Measurements from ENCODE around the gene ATRIP. TPM values are rescaled to one million over a fixed set of nuclear protein-coding genes. Genes with fewer than 3 reads are reported as not detected.

Gene ATRIP
- total RNA-seq, 2 donors from 2014 or later, result 7.6 to 9.3 TPM

DNA sequence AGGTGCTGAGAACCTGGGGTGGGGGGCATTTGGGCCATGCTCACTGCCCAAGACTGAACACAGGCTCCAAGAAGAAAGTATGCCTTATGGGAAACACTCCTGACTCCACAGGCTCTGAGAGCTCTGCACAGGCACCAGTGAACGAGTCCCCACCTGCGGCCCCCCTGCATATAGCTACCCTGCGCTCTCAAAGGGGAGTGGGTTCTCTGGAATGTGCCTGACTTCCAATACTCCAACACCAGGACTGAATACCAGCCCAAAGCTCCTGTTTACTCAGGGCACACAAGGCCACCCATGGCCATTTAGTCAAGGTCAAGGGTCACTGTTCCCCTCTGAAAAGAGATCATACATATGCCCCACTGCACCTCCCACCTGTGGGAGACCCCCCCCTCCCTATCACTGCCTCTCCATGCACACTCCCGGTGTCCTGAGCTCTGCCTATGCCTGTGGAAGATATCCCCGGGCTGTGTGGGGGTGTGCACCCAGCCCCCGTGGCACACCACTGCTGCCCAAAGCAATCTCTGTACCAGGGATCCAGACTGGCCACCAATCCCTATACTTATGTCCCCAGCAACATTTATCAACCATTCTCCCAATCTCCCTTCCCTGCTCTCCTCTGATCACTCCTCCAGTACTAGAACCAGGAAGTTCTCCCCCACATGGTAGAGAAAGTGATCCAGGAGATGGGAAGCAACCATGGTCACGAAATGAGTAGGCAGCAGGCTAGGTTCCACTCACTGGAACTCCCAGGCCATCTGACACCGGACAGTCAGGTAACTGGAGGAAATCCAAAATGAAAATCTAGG, 15.1 kb upstream of the ATRIP start:
- ATAC-seq, result no peak
- no peaks in the 10 kb centered on the region for H3K27me3 Mint-ChIP-seq
- no peaks in the 10 kb centered on the region for H3K36me3 Mint-ChIP-seq (ENCODE audit: low read depth)
- H3K9me3 ChIP-seq (ENCODE audit: control insufficient read depth, low read length, poor library complexity, severe bottlenecking), result no peaks in the 10 kb centered on the region
- H3K4me3 Mint-ChIP-seq, result peak overlapping the region; percentile 25
- H3K4me1 Mint-ChIP-seq, result peaks cover 14% of the 10 kb centered on the region
- peak overlapping the region; percentile 69 for H3K27ac Mint-ChIP-seq
- DNase-seq, result no peak

DNA sequence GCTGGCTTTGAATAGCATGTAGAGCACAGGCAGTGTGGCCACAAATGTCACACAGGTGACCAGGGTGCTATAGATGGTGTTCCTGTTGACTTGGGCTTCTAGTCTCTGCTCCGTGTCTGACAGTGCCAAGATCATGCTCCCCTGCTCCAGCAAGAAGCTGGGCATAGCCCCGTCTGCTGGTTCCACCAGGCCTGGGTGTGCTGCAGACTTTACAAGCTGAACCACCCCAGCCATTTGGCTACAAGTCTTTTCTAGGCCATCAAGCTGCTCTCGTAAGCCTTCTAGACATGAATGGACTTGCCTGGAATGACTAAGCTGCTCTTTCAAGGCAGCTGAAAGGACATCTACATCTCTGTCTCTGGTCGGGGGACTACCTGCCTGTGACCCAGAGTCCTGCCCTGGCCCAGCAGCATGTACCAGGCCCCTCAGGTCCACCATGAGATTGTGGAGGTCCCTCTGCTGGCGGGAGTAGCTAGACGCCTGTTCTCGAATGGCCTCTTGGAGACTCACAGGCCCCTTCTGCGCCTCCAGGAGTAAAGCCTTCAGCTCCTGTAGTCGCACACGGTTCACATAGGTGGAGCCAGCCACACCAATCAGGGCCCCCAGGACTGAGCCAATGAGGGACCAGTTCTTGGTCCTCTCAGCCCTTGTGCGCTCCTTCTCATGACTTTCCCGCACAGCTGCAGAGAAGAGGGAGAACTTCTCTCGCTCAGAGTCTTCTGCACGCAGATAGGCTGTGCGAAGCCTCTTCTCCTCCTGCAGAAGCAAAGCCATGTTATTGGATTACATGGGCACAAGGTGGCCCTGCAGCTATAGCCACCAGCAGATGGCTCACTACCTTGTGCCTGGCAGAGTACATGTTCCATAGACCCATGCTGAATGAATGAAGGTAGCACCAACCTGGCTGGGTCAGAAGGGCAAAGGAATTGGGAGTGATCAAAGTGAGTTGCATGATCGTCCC, 13.8 kb upstream of the ATRIP start:
- no peak overlapping the region for H3K27ac Mint-ChIP-seq
- no peak for ATAC-seq
- H3K4me3 Mint-ChIP-seq, result no peak overlapping the region
- no peaks in the 10 kb centered on the region for H3K9me3 ChIP-seq (ENCODE audit: control insufficient read depth, low read length, poor library complexity, severe bottlenecking)
- no peaks in the 10 kb centered on the region for H3K36me3 Mint-ChIP-seq (ENCODE audit: low read depth)
- H3K4me1 Mint-ChIP-seq, result peaks cover 15% of the 10 kb centered on the region
- no peaks in the 10 kb centered on the region for H3K27me3 Mint-ChIP-seq
- DNase-seq, result no peak

DNA sequence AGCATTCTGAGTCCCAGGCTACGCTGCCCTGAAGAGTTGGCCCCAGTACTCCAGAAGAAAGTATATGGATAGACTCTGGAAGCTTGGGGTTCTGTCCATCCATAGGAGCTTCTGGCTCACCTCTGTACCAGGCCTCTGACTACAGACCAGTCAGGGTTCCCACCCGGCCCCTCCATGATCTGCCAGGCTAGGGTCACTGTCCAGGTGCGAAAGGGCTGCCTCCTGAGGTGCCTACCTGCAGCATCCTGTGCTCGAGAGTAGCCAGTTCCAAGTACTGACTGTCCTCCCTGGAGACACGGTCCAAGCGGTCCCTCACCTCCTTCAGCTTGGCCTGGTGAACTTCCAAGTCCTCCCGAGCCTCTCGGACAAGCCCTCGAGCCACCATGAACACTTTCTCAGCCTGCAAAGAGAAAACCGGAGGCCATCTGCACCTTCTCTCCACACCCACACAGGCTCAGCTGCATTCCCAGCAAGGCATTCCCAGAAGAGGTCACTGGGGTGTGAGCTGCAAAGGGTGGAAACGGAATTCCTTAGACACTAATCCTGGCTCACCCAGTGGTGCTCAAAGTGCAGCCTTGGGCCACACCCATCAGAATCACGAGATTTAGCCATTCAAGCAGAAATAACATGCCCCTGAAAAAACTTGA, 12.9 kb upstream of the ATRIP start:
- no peaks in the 10 kb centered on the region for H3K9me3 ChIP-seq (ENCODE audit: control insufficient read depth, low read length, poor library complexity, severe bottlenecking)
- no peak overlapping the region for H3K27ac Mint-ChIP-seq
- DNase-seq (no peak), ATAC-seq (no peak)
- H3K27me3 Mint-ChIP-seq, result no peaks in the 10 kb centered on the region
- H3K4me3 Mint-ChIP-seq, result no peak overlapping the region
- peaks cover 22% of the 10 kb centered on the region for H3K4me1 Mint-ChIP-seq
- peaks cover 2% of the 10 kb centered on the region for H3K36me3 Mint-ChIP-seq (ENCODE audit: low read depth)

DNA sequence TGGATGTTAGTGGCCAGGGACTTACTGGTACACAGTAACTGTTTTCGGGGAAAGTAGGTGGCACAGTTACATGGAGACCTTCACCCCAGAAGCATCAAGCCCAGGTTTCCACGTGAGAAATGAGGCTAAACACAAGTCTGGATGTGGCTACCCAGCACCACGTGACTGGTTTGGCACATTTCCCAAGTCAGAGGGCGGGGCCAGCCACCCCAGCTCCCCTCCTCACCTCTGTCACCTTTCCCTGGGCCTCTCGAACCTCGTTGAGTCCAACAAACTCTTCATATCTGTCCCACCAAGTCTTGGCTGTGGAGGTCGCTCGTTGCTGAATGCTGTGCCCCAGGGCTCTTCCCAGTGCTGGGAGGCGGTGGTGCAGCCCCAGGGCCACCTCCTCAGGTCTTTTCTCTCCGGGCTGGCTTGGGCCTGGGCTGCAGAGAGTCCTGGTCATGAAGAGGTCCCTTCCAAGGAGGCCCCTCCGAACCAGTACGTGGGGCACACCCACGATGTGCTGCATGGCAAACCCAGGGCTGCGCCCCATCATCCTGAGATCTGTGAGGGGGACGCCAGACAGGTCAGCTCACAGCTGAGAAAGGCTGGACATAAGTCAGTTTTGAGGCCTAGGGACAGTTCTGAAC, 11.8 kb upstream of the ATRIP start:
- H3K4me1 Mint-ChIP-seq, result peaks cover 28% of the 10 kb centered on the region
- H3K36me3 Mint-ChIP-seq (ENCODE audit: low read depth), result peaks cover 2% of the 10 kb centered on the region
- no peak for ATAC-seq
- no peaks in the 10 kb centered on the region for H3K9me3 ChIP-seq (ENCODE audit: control insufficient read depth, low read length, poor library complexity, severe bottlenecking)
- DNase-seq, result no peak
- no peak overlapping the region for H3K4me3 Mint-ChIP-seq
- no peak overlapping the region for H3K27ac Mint-ChIP-seq
- no peaks in the 10 kb centered on the region for H3K27me3 Mint-ChIP-seq

DNA sequence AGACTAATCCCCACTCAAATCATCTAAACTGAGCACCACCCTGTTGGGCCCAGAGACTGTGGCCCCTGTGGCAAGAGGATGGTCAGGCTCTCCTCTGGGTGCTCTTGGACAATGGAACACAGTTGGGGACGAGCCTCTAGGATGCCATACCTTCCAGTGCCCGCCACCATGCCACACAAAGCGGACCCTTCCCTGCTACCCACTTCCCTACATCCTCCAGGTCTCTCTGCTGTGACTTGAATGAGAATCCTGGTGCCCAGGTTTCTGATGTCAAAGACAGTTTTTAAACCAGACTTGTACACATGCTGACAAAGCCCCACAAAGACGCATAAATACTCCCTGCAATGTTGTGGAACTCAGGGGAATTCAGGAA, 11.3 kb upstream of the ATRIP start:
- Mint-ChIP-seq H3K4me3 (no peak overlapping the region), H3K36me3 (ENCODE audit: low read depth) (peaks cover 4% of the 10 kb centered on the region), H3K27me3 (no peaks in the 10 kb centered on the region), H3K27ac (no peak overlapping the region), H3K4me1 (peaks cover 28% of the 10 kb centered on the region)
- no peaks in the 10 kb centered on the region for H3K9me3 ChIP-seq (ENCODE audit: control insufficient read depth, low read length, poor library complexity, severe bottlenecking)
- DNase-seq, result no peak
- no peak for ATAC-seq

- H3K27me3 Mint-ChIP-seq, result no peaks in the 10 kb centered on the region
- H3K27ac Mint-ChIP-seq, result no peak overlapping the region
- peaks cover 32% of the 10 kb centered on the region for H3K4me1 Mint-ChIP-seq
- no peak overlapping the region for H3K4me3 Mint-ChIP-seq
- peak; percentile 70 to 78 (median 76) for DNase-seq
- ATAC-seq, result peak; percentile 32
- peaks cover 4% of the 10 kb centered on the region for H3K36me3 Mint-ChIP-seq (ENCODE audit: low read depth)
- H3K9me3 ChIP-seq (ENCODE audit: control insufficient read depth, low read length, poor library complexity, severe bottlenecking), result no peaks in the 10 kb centered on the region
Observed at GRCh38 chr3:48435774-48436476, 10.6 kb upstream of the ATRIP start.

- Mint-ChIP-seq H3K4me1 (peaks cover 34% of the 10 kb centered on the region), H3K27me3 (no peaks in the 10 kb centered on the region), H3K36me3 (ENCODE audit: low read depth) (peaks cover 4% of the 10 kb centered on the region), H3K27ac (no peak overlapping the region), H3K4me3 (no peak overlapping the region)
- no peak for DNase-seq
- no peaks in the 10 kb centered on the region for H3K9me3 ChIP-seq (ENCODE audit: control insufficient read depth, low read length, poor library complexity, severe bottlenecking)
- ATAC-seq, result no peak
Observed at GRCh38 chr3:48436477-48436787, 10.1 kb upstream of the ATRIP start.

DNA sequence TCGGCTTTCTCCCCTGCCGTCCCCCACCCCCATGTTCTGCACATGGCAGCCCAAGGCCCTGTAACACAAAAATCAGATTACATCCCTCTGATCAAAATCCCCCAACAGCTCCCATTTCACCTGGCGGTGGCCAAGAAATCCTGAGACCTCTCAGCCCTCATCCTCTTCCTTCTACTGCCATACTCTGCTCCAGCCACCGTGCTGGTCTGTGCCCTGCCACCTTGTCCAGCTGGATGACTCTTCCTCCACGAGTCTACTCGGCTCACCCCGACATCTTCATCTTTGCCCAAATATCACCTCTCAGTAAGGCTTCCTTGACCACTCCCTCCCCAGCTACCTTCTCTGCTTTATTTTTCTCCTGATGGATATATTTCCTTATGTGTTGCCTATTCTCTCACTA, 9.7 kb upstream of the ATRIP start:
- no peak overlapping the region for H3K4me3 Mint-ChIP-seq
- H3K9me3 ChIP-seq (ENCODE audit: control insufficient read depth, low read length, poor library complexity, severe bottlenecking), result no peaks in the 10 kb centered on the region
- ATAC-seq (no peak), DNase-seq (no peak)
- H3K4me1 Mint-ChIP-seq, result peaks cover 32% of the 10 kb centered on the region
- H3K36me3 Mint-ChIP-seq (ENCODE audit: low read depth), result peaks cover 4% of the 10 kb centered on the region
- no peaks in the 10 kb centered on the region for H3K27me3 Mint-ChIP-seq
- H3K27ac Mint-ChIP-seq, result no peak overlapping the region

DNA sequence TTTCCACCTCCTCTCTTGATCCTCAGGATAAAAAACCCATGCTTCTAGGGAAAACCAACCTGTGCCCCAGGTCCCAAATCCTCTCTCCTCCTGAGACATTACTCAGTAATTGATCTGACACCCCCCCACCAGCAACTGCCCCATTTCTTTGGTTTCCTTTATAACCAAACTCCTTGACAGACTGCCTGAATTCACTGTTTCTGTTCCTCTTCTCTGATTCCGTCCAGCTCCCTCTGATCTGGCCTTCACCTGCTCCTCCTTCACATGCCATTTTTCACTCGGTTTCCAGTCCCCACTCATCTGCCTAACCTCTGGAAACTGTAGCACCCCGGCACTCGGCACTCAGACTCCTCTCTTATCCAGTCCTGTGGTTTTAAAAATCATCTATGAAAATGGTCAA, 8.7 kb upstream of the ATRIP start:
- Mint-ChIP-seq H3K4me1 (peaks cover 34% of the 10 kb centered on the region), H3K27me3 (no peaks in the 10 kb centered on the region), H3K36me3 (ENCODE audit: low read depth) (peaks cover 4% of the 10 kb centered on the region), H3K4me3 (no peak overlapping the region), H3K27ac (no peak overlapping the region)
- ATAC-seq, result no peak
- H3K9me3 ChIP-seq (ENCODE audit: control insufficient read depth, low read length, poor library complexity, severe bottlenecking), result no peaks in the 10 kb centered on the region
- no peak for DNase-seq

DNA sequence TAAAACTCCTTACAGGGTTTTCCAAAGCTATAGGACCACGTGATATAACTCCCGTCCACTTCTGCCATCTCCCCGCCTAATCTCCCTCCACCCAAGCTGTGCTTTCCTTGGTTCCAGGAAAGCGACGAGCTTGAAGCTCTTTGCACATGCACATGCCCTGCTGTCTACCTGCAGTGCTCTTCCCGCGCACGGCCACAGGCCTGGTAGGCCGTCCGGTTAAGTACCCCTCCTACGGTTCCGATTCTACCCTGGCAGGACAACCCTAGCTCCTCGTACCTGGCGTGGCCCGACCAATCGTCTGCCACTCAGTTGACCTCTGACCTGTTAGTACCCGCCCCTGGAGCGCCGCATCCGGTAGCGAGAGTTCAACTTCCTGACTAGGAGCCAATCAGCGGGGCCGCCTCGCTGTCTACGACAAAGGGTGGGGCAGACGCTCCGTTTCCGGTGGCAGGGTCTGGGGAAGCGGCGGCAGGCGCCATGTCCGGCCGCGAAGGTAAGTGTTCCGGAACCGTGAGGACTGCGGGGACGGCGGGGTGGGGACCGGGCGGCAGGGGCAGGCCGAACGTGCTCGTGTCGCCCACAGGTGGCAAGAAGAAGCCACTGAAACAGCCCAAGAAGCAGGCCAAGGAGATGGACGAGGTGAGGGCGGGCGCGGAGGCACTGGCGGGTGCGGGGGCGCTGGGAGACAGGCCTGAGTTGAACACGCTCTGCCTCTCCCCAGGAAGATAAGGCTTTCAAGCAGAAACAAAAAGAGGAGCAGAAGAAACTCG, 6.5 kb upstream of the ATRIP start, which contains the start of the genes CCDC51 and TMA7:
Gene CCDC51 (minus strand): TSS at position 300 of the 770 bp plus-strand sequence. CDS start 4,991 bp downstream, outside the sequence.
Gene TMA7 (plus strand): TSS at position 438 of the 770 bp plus-strand sequence. CDS start 40 bp downstream, at position 478.
- DNase-seq (peak; percentile 93 to 96 (median 94)), ATAC-seq (peak; percentile 96)
- H3K27me3 Mint-ChIP-seq, result no peaks in the 10 kb centered on the region
- peak within 1 kb of the TSS; percentile 100 for H3K4me3 Mint-ChIP-seq
- H3K36me3 Mint-ChIP-seq (ENCODE audit: low read depth), result peaks cover 4% of the 10 kb centered on the region
- peaks cover 30% of the 10 kb centered on the region for H3K4me1 Mint-ChIP-seq
- no peaks in the 10 kb centered on the region for H3K9me3 ChIP-seq (ENCODE audit: control insufficient read depth, low read length, poor library complexity, severe bottlenecking)
- no peak within 1 kb of the TSS for H3K27ac Mint-ChIP-seq

- DNase-seq (no peak), ATAC-seq (peak; percentile 3)
- H3K27ac Mint-ChIP-seq, result no peak overlapping the region
- H3K9me3 ChIP-seq (ENCODE audit: control insufficient read depth, low read length, poor library complexity, severe bottlenecking), result no peaks in the 10 kb centered on the region
- H3K36me3 Mint-ChIP-seq (ENCODE audit: low read depth), result peaks cover 4% of the 10 kb centered on the region
- peak overlapping the region; percentile 100 for H3K4me3 Mint-ChIP-seq
- H3K27me3 Mint-ChIP-seq, result no peaks in the 10 kb centered on the region
- H3K4me1 Mint-ChIP-seq, result peaks cover 30% of the 10 kb centered on the region
Observed at GRCh38 chr3:48440590-48440958, 6.0 kb upstream of the ATRIP start.

DNA sequence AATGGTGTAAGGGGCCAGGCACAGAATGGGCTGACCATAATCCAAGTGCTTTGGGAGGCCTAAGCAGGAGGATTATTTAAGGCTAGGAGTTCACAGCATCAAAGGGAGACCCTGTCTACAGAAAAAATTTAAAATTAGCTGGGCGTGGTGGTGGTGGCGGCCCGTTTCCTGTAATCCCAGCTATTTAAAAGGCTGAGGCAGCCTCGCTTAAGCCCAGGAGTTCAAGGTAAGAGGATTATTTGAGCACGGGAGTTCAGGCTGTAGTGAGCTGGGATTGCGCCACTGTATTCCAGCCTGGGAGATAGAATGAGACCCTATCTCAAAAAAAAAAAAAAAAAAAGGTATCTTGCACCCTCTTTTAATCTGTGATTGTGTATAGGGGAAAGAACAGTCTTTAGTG, 4.6 kb upstream of the ATRIP start:
- H3K4me3 Mint-ChIP-seq, result peak overlapping the region; percentile 100
- ATAC-seq (no peak), DNase-seq (no peak)
- peaks cover 4% of the 10 kb centered on the region for H3K36me3 Mint-ChIP-seq (ENCODE audit: low read depth)
- no peaks in the 10 kb centered on the region for H3K27me3 Mint-ChIP-seq
- H3K27ac Mint-ChIP-seq, result no peak overlapping the region
- H3K4me1 Mint-ChIP-seq, result peaks cover 38% of the 10 kb centered on the region
- H3K9me3 ChIP-seq (ENCODE audit: control insufficient read depth, low read length, poor library complexity, severe bottlenecking), result no peaks in the 10 kb centered on the region
